HG03521 (cell line): Measurements from ENCODE around the gene KCNV2.

ENCODE experiments used
- ATAC-seq: cut with Tn5 transposase; IDR thresholded peaks from one replicate; pipeline ENCODE4 v1.9.1; 2021; ENCODE audit warnings: mild to moderate bottlenecking, moderate library complexity; ENCODE audit not compliant: unreplicated experiment

KCNV2 gene

GRCh38 chr9:2758162-2758897 is 41.0 kb downstream of the KCNV2 start:
- no peak for ATAC-seq

DNA sequence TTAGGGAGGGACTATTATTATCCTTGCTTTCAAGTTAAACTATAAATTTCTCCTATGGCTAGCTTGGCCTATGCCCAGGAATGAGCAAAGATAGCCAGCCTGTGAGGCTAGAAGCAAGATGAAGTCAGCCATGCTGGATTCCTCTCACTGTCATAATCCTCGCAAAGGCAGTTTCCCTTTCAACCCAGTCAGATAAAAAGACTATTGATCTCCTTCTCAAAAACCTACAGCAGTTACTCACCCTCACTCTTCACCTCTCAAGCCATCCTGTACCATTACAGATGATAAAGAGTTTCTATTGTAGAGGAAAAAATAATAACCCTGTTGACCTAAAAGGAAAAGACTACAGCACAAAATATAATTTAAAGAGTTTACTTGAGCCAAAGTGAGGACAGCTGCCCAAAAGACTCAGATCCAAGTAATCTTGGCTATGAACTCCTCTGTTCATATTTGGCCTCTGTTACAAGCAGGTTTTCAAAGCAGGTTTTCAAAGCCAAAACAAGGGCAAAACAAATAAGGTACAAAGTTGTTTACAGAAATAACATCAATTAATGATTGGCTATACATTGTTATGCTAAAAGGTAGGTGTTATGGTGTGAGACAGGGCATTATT is 41.7 kb downstream of the KCNV2 start:
- ATAC-seq = no peak

DNA sequence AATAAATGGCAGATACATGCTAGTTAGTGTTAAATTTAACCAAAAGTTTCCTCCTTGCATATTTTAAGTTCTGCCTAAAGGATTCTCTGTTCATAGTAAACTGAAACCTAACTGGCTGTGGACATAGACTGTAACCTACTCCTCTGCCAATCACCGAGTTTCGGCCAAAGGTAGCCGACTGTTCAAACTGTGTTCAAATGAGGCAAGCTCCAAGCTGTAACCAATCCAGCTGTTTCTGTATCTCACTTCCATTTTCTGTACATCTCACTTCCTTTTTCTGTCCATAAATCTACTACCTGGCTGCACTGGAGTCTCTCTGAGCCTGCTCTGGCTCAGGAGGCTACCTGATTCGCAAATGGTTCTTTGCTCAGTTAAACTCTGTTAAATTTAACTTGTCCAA is 44.1 kb downstream of the KCNV2 start:
- peak; percentile 47 for ATAC-seq

- ATAC-seq = no peak
These were observed 47.0 kb downstream of the KCNV2 start for GRCh38 chr9:2764353-2764752.

DNA sequence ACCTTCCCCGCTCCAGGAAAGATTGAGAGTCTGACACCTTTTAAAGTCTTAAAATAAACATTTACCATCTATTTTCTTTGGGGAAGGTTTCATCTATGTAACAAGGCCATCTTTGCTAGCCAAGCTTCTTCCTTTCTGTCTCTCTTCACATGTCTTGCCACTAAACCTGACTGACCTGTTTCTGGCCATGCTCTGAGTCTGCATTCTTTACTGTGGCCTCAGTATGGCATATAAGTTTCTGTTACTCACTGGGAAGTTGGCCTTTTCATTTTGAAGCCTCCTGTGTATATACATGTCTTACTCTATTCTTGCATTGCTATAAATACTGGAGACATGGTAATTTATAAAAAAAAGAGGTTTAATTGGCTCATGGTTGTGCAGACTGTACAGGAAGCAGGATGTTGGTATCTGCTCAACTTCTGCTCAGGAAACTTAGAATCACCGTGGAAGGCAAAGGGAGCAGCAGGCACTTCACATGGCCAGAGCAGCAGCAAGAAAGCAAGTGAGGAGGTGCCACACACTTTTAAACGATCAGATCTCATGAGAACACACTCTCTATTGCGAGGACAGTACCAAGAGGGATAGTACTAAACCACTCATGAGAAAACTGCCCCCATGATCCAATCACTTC is 48.1 kb downstream of the KCNV2 start:
- no peak for ATAC-seq

DNA sequence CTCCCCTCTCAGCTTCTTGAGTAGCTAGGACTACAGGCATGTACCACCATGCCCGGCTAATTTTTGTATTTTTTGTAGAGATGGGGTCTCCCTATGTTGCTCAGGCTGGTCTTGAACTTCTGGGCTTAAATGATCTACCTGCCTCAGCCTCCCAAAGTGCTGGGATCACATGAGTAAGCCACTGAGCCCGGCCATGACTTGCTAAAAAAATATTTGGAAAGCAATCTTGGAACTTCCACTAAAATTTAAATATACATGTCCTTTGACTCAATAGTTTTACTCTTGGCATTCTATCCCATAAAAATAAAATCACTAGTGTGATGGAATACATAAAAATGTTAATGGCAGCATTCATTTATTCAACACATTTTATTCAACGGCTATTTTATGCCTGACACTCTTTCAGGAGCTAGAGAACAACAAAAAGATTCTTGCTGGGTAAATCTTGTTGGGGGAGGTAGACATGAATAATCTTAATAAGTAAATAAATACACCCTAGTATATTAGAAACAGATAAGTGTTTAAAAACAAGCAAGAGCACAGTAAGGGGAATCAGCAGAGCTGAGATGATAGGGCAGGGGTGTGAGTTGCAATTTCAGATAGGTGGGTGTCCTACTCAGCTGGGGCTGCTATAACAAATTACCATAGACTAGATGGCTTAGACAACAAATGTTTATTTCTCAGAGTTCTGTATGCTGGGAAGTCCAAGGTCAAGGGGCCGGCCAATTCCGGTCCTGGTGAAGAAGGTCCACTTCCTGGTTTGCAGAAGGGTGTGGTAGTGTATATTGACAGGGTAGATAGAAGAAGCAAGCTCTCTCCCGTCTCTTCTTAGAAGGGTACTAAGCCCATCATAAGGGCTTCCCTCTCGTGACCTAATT is 50.7 kb downstream of the KCNV2 start:
- ATAC-seq = no peak

GRCh38 chr9:2771087-2771486 is 53.8 kb downstream of the KCNV2 start:
- ATAC-seq = no peak

DNA sequence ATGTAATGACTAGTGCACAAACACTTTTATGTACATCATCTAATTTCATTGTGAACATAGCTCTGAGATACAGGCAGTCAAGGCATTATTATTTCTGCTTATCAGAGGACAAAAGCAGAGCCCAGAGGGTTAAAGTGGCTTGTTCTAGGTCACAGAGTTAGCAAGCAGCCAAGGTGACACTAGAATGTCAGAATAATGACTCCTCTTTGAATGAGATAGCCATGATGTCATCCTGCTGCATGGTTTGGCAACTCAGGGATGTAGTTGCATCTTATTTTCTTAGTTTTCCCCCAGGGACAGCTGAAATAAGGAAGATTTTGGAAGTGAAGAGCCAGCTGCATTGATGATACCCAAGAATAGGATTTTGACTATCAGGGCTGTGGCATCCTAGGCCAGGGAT is 54.4 kb downstream of the KCNV2 start:
- no peak for ATAC-seq

- ATAC-seq = no peak
These were observed 60.1 kb downstream of the KCNV2 start for GRCh38 chr9:2777454-2777853.

GRCh38 chr9:2778816-2779215 is 61.5 kb downstream of the KCNV2 start:
- no peak for ATAC-seq
